ENCODE measurements around the gene USP17L11. TPM values are rescaled to one million over a fixed set of nuclear protein-coding genes. Genes with fewer than 3 reads are reported as not detected.
"Not testable (repeated sequence)": the region's sequence is repeated elsewhere in the genome, so short reads cannot be mapped to it uniquely, and the experiment has no call there.

The USP17L11 gene
- total and polyA plus RNA-seq, 2 donors from 2014 or later = not detected

DNA sequence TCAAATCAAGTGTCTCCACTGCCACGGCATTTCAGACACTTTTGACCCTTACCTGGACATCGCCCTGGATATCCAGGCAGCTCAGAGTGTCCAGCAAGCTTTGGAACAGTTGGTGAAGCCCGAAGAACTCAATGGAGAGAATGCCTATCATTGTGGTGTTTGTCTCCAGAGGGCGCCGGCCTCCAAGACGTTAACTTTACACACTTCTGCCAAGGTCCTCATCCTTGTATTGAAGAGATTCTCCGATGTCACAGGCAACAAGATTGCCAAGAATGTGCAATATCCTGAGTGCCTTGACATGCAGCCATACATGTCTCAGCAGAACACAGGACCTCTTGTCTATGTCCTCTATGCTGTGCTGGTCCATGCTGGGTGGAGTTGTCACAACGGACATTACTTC, 15.0 kb downstream of the USP17L11 start:
- H3K9me3 ChIP-seq (ENCODE audit: control insufficient read depth in 2 of 3, insufficient read depth in 1 of 3, low read length in 3 of 3); FAIRE-seq; H3K4me3 ChIP-seq (ENCODE audit: low read length in 3 of 3); intact Hi-C loops (cut with DNase I); H3K36me3 ChIP-seq (ENCODE audit: control insufficient read depth in 2 of 3, insufficient read depth in 3 of 3, low read length in 3 of 3); H3K27me3 ChIP-seq (ENCODE audit: control insufficient read depth, insufficient read depth, low read length); H3K9ac ChIP-seq (ENCODE audit: low read length in 3 of 3); H3K4me1 ChIP-seq (ENCODE audit: control insufficient read depth in 2 of 3, insufficient read depth in 2 of 3, low read depth in 1 of 3, low read length in 3 of 3); H3K27ac ChIP-seq (ENCODE audit: low read depth in 2 of 2, low read length in 2 of 2); DNase-seq: not testable (repeated sequence)

DNA sequence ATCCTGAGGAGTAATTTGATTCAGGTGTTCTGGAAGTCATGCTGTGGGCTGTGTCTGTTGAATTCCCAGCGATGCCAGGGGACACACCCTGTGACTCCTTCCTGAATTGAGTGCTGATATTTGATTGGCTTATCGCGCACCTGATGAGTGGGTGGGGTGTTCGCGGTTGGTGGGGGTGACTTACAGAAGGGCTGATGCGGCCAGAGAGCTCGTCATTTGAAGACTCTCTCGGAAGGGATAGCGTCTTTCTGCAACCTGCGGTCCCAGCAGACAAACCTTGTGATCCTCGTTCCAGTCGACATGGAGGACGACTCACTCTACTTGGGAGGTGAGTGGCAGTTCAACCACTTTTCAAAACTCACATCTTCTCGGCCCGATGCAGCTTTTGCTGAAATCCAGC, 18.9 kb downstream of the USP17L11 start, which contains the start of gene USP17L15:
USP17L15 (plus strand) TSS at position 301 of the 400 bp plus-strand sequence; CDS start at position 301, 0 bp downstream.
- not testable (repeated sequence) for H3K27ac ChIP-seq (ENCODE audit: low read depth in 2 of 2, low read length in 2 of 2); FAIRE-seq

DNA sequence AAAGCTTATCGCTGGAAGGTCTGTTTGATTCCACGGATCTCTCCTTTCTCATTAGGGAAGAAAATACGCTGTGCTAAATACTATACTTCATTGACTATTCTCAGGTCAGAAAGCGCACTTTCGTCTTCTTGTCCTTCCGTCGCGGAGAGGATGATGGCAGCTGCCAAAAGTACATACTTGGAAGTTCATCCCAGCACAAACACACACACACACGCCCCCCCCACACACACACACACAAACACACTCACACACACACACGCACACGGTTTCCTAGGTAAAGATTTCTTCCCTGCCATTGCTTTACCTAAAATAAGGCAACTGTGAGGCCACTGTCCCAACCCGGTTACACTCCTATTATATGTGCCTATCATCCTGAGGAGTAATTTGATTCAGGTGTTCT, 23.3 kb downstream of the USP17L11 start:
- FAIRE-seq; intact Hi-C loops (cut with DNase I): not testable (repeated sequence)
- peak in 1 of 5 donors; percentile 10 for DNase-seq

More for the DNA sequence above, 18.9 kb downstream of the USP17L11 start, which contains the start of gene USP17L15:
- intact Hi-C loops (cut with DNase I); H3K27me3 ChIP-seq (ENCODE audit: control insufficient read depth, insufficient read depth, low read length); H3K4me3 ChIP-seq (ENCODE audit: low read length in 3 of 3); DNase-seq; H3K9ac ChIP-seq (ENCODE audit: low read length in 3 of 3); H3K4me1 ChIP-seq (ENCODE audit: control insufficient read depth in 2 of 3, insufficient read depth in 2 of 3, low read depth in 1 of 3, low read length in 3 of 3); H3K36me3 ChIP-seq (ENCODE audit: control insufficient read depth in 2 of 3, insufficient read depth in 3 of 3, low read length in 3 of 3); H3K9me3 ChIP-seq (ENCODE audit: control insufficient read depth in 2 of 3, insufficient read depth in 1 of 3, low read length in 3 of 3): not testable (repeated sequence)

DNA sequence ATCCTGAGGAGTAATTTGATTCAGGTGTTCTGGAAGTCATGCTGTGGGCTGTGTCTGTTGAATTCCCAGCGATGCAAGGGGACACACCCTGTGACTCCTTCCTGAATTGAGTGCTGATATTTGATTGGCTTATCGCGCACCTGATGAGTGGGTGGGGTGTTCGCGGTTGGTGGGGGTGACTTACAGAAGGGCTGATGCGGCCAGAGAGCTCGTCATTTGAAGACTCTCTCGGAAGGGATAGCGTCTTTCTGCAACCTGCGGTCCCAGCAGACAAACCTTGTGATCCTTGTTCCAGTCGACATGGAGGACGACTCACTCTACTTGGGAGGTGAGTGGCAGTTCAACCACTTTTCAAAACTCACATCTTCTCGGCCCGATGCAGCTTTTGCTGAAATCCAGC, 28.4 kb downstream of the USP17L11 start, which contains the start of gene USP17L17:
USP17L17 (plus strand) TSS at position 301 of the 400 bp plus-strand sequence; CDS start at position 301, 0 bp downstream.
- H3K4me3 ChIP-seq (ENCODE audit: low read length in 3 of 3); H3K36me3 ChIP-seq (ENCODE audit: control insufficient read depth in 2 of 3, insufficient read depth in 3 of 3, low read length in 3 of 3); H3K27me3 ChIP-seq (ENCODE audit: control insufficient read depth, insufficient read depth, low read length); H3K27ac ChIP-seq (ENCODE audit: low read depth in 2 of 2, low read length in 2 of 2); DNase-seq; intact Hi-C loops (cut with DNase I); H3K9me3 ChIP-seq (ENCODE audit: control insufficient read depth in 2 of 3, insufficient read depth in 1 of 3, low read length in 3 of 3); H3K4me1 ChIP-seq (ENCODE audit: control insufficient read depth in 2 of 3, insufficient read depth in 2 of 3, low read depth in 1 of 3, low read length in 3 of 3); H3K9ac ChIP-seq (ENCODE audit: low read length in 3 of 3); FAIRE-seq: not testable (repeated sequence)

More for the DNA sequence above, 23.3 kb downstream of the USP17L11 start:
- H3K27me3 ChIP-seq (ENCODE audit: control insufficient read depth, insufficient read depth, low read length); H3K9me3 ChIP-seq (ENCODE audit: control insufficient read depth in 2 of 3, insufficient read depth in 1 of 3, low read length in 3 of 3); H3K9ac ChIP-seq (ENCODE audit: low read length in 3 of 3); H3K4me1 ChIP-seq (ENCODE audit: control insufficient read depth in 2 of 3, insufficient read depth in 2 of 3, low read depth in 1 of 3, low read length in 3 of 3); H3K36me3 ChIP-seq (ENCODE audit: control insufficient read depth in 2 of 3, insufficient read depth in 3 of 3, low read length in 3 of 3); H3K27ac ChIP-seq (ENCODE audit: low read depth in 2 of 2, low read length in 2 of 2); H3K4me3 ChIP-seq (ENCODE audit: low read length in 3 of 3): not testable (repeated sequence)

DNA sequence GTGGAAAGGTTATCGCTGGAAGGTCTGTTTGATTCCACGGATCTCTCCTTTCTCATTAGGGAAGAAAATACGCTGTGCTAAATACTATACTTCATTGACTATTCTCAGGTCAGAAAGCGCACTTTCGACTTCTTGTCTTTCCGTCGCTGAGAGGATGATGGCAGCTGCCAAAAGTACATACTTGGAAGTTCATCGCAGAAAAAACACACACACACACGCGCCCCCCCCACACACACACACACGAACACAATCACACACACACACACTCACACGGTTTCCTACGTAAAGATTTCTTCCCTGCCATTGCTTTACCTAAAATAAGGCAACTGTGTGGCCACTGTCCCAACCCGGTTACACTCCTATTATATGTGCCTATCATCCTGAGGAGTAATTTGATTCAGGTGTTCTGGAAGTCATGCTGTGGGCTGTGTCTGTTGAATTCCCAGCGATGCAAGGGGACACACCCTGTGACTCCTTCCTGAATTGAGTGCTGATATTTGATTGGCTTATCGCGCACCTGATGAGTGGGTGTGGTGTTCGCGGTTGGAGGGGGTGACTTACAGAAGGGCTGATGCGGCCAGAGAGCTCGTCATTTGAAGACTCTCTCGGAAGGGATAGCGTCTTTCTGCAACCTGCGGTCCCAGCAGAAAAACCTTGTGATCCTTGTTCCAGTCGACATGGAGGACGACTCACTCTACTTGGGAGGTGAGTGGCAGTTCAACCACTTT, 32.9 kb downstream of the USP17L11 start, which contains the start of gene USP17L18:
USP17L18 (plus strand) TSS at position 678 of the 728 bp plus-strand sequence; CDS start at position 678, 0 bp downstream.
- H3K27me3 ChIP-seq (ENCODE audit: control insufficient read depth, insufficient read depth, low read length); H3K4me3 ChIP-seq (ENCODE audit: low read length in 3 of 3); intact Hi-C loops (cut with DNase I); FAIRE-seq; H3K27ac ChIP-seq (ENCODE audit: low read depth in 2 of 2, low read length in 2 of 2); H3K9ac ChIP-seq (ENCODE audit: low read length in 3 of 3); H3K36me3 ChIP-seq (ENCODE audit: control insufficient read depth in 2 of 3, insufficient read depth in 3 of 3, low read length in 3 of 3); H3K4me1 ChIP-seq (ENCODE audit: control insufficient read depth in 2 of 3, insufficient read depth in 2 of 3, low read depth in 1 of 3, low read length in 3 of 3); H3K9me3 ChIP-seq (ENCODE audit: control insufficient read depth in 2 of 3, insufficient read depth in 1 of 3, low read length in 3 of 3): not testable (repeated sequence)
- peak in 3 of 5 donors; percentile 5 to 38 (median 15) for DNase-seq

DNA sequence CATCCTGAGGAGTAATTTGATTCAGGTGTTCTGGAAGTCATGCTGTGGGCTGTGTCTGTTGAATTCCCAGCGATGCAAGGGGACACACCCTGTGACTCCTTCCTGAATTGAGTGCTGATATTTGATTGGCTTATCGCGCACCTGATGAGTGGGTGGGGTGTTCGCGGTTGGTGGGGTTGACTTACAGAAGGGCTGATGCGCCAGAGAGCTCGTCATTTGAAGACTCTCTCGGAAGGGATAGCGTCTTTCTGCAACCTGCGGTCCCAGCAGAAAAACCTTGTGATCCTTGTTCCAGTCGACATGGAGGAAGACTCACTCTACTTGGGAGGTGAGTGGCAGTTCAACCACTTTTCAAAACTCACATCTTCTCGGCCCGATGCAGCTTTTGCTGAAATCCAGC, 37.9 kb downstream of the USP17L11 start, which contains the start of gene USP17L19:
USP17L19 (plus strand) TSS at position 301 of the 400 bp plus-strand sequence; CDS start at position 301, 0 bp downstream.
- H3K36me3 ChIP-seq (ENCODE audit: control insufficient read depth in 2 of 3, insufficient read depth in 3 of 3, low read length in 3 of 3); H3K4me3 ChIP-seq (ENCODE audit: low read length in 3 of 3); H3K9me3 ChIP-seq (ENCODE audit: control insufficient read depth in 2 of 3, insufficient read depth in 1 of 3, low read length in 3 of 3); intact Hi-C loops (cut with DNase I); H3K4me1 ChIP-seq (ENCODE audit: control insufficient read depth in 2 of 3, insufficient read depth in 2 of 3, low read depth in 1 of 3, low read length in 3 of 3); H3K9ac ChIP-seq (ENCODE audit: low read length in 3 of 3); FAIRE-seq; H3K27ac ChIP-seq (ENCODE audit: low read depth in 2 of 2, low read length in 2 of 2); DNase-seq; H3K27me3 ChIP-seq (ENCODE audit: control insufficient read depth, insufficient read depth, low read length): not testable (repeated sequence)

DNA sequence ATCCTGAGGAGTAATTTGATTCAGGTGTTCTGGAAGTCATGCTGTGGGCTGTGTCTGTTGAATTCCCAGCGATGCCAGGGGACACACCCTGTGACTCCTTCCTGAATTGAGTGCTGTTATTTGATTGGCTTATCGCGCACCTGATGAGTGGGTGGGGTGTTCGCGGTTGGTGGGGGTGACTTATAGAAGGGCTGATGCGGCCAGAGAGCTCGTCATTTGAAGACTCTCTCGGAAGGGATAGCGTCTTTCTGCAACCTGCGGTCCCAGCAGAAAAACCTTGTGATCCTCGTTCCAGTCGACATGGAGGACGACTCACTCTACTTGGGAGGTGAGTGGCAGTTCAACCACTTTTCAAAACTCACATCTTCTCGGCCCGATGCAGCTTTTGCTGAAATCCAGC, 42.6 kb downstream of the USP17L11 start, which contains the start of gene USP17L20:
USP17L20 (plus strand) TSS at position 301 of the 400 bp plus-strand sequence; CDS start at position 301, 0 bp downstream.
- intact Hi-C loops (cut with DNase I); DNase-seq; H3K9ac ChIP-seq (ENCODE audit: low read length in 3 of 3); FAIRE-seq; H3K4me3 ChIP-seq (ENCODE audit: low read length in 3 of 3); H3K9me3 ChIP-seq (ENCODE audit: control insufficient read depth in 2 of 3, insufficient read depth in 1 of 3, low read length in 3 of 3); H3K36me3 ChIP-seq (ENCODE audit: control insufficient read depth in 2 of 3, insufficient read depth in 3 of 3, low read length in 3 of 3); H3K27ac ChIP-seq (ENCODE audit: low read depth in 2 of 2, low read length in 2 of 2); H3K27me3 ChIP-seq (ENCODE audit: control insufficient read depth, insufficient read depth, low read length); H3K4me1 ChIP-seq (ENCODE audit: control insufficient read depth in 2 of 3, insufficient read depth in 2 of 3, low read depth in 1 of 3, low read length in 3 of 3): not testable (repeated sequence)

DNA sequence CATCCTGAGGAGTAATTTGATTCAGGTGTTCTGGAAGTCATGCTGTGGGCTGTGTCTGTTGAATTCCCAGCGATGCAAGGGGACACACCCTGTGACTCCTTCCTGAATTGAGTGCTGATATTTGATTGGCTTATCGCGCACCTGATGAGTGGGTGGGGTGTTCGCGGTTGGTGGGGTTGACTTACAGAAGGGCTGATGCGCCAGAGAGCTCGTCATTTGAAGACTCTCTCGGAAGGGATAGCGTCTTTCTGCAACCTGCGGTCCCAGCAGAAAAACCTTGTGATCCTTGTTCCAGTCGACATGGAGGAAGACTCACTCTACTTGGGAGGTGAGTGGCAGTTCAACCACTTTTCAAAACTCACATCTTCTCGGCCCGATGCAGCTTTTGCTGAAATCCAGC, 47.4 kb downstream of the USP17L11 start, which contains the start of gene USP17L21:
USP17L21 (plus strand) TSS at position 301 of the 400 bp plus-strand sequence; CDS start at position 301, 0 bp downstream.
- H3K27ac ChIP-seq (ENCODE audit: low read depth in 2 of 2, low read length in 2 of 2); H3K9ac ChIP-seq (ENCODE audit: low read length in 3 of 3); H3K4me1 ChIP-seq (ENCODE audit: control insufficient read depth in 2 of 3, insufficient read depth in 2 of 3, low read depth in 1 of 3, low read length in 3 of 3); H3K4me3 ChIP-seq (ENCODE audit: low read length in 3 of 3); H3K9me3 ChIP-seq (ENCODE audit: control insufficient read depth in 2 of 3, insufficient read depth in 1 of 3, low read length in 3 of 3); FAIRE-seq; H3K36me3 ChIP-seq (ENCODE audit: control insufficient read depth in 2 of 3, insufficient read depth in 3 of 3, low read length in 3 of 3); intact Hi-C loops (cut with DNase I); H3K27me3 ChIP-seq (ENCODE audit: control insufficient read depth, insufficient read depth, low read length); DNase-seq: not testable (repeated sequence)
